GM12878 (cell line): ENCODE results near the gene VAT1.

Source experiments
- CEBPB ChIP-seq, 2 experiments: fragments of 150-350 bp in 1 of 2; IDR thresholded peaks; 2 replicates each; pipeline ENCODE4 v1.6.1; 2012 to 2014; ENCODE audit warnings: low read depth in 2 of 2, low read length in 2 of 2, borderline replicate concordance in 1 of 2, inconsistent platforms in 1 of 2
- EGR1 ChIP-seq, 2 experiments: IDR thresholded peaks; 1 replicate in 1 of 2; 2 replicates in 1 of 2; pipeline ENCODE4 v1.6.1; 2011 to 2012; ENCODE audit warnings: low read depth in 2 of 2, low read length in 2 of 2, borderline replicate concordance in 1 of 2, mild to moderate bottlenecking in 1 of 2, moderate library complexity in 1 of 2
- POLR2A ChIP-seq: IDR thresholded peaks from 2 replicates; pipeline ENCODE4 v1.6.1; 2011; ENCODE audit warnings: low read depth, mild to moderate bottlenecking, low read length
- POLR2AphosphoS2 ChIP-seq: IDR thresholded peaks from 2 replicates; pipeline ENCODE4 v1.6.1; 2011; ENCODE audit warnings: low read depth, mild to moderate bottlenecking, low read length, improper control_type of control experiment, moderate library complexity
- SREBF2 ChIP-seq: IDR thresholded peaks from 2 replicates; pipeline ENCODE4 v1.6.1; 2012; ENCODE audit warnings: mild to moderate bottlenecking, low read length
- TF ChIP-seq, protein P1 (sequence below), 3 experiments: IDR thresholded peaks in 2 of 3; conservative IDR thresholded peaks in 1 of 3; 2 replicates each; pipeline ENCODE4 v1.5.1; 2011; ENCODE audit warnings: low read depth in 3 of 3, low read length in 3 of 3, mild to moderate bottlenecking in 3 of 3, control low read depth in 2 of 3, moderate library complexity in 2 of 3, inconsistent platforms in 1 of 3, mixed read lengths in 1 of 3; ENCODE audit not compliant: control insufficient read depth in 2 of 3, insufficient read depth in 1 of 3; ENCODE audit errors: extremely low read depth in 1 of 3
- TF ChIP-seq, protein P2 (sequence below): fragments of 150-350 bp; IDR thresholded peaks from 2 replicates; pipeline ENCODE4 v1.6.1; 2016; ENCODE audit warnings: low read depth, low read length
- TF ChIP-seq, protein P3 (sequence below): IDR thresholded peaks from 2 replicates; pipeline ENCODE4 v1.6.1; 2012; ENCODE audit warnings: low read depth, low read length, improper control_type of control experiment
- TF ChIP-seq, protein P4 (sequence below): fragments of 450-650 bp; IDR thresholded peaks from 2 replicates; pipeline ENCODE4 v1.6.1; 2017; ENCODE audit warnings: antibody characterized with exemption, mild to moderate bottlenecking, moderate library complexity

DNA sequence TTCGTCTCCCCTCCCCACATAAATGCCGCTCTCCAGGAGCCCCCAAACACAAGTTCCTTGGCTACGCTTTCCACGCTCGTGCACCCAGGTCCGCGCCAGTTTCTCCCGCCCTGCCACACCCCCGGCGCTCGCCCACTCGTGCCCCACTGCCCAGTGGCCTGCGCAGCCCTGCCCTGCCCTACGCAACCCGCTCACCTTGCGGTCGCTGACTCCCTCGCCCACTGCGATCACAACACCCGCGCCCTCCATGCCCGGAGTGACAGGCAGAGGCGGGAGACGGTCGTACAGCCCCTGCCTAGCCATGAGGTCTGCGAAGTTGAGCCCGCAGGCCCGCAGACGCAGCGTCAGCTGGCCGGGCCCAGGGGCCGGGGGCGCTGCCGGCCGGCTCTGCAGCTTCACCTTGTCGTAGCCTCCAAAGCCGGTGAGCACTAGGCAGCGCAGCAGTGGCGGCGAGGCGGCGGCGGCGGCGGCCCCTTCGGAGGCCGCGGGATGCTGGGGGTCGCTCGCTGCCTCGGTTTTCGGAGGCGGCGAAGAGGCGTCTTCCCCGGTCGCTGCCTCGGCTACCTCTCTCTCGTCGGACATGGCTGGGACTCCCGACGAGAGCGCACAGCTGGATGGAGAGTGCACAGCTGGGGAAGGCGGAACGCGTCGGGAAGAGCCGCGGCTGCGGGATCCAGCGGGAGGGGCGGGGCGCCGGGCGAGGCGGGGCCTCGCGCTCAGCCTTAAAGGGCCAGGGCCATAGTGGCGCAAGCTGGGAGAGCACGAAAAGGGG is at the start of gene VAT1:
- TF ChIP-seq, protein P1, sequence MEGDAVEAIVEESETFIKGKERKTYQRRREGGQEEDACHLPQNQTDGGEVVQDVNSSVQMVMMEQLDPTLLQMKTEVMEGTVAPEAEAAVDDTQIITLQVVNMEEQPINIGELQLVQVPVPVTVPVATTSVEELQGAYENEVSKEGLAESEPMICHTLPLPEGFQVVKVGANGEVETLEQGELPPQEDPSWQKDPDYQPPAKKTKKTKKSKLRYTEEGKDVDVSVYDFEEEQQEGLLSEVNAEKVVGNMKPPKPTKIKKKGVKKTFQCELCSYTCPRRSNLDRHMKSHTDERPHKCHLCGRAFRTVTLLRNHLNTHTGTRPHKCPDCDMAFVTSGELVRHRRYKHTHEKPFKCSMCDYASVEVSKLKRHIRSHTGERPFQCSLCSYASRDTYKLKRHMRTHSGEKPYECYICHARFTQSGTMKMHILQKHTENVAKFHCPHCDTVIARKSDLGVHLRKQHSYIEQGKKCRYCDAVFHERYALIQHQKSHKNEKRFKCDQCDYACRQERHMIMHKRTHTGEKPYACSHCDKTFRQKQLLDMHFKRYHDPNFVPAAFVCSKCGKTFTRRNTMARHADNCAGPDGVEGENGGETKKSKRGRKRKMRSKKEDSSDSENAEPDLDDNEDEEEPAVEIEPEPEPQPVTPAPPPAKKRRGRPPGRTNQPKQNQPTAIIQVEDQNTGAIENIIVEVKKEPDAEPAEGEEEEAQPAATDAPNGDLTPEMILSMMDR (IDR thresholded peaks at IDR 0.05 in 2 of 3, conservative IDR thresholded peaks at IDR 0.05 in 1 of 3; ENCODE audit: control insufficient read depth in 2 of 3, extremely low read depth in 1 of 3, insufficient read depth in 1 of 3, low read depth in 3 of 3, low read length in 3 of 3), result no peak
- TF ChIP-seq EGR1 (IDR thresholded peaks at IDR 0.05; ENCODE audit: borderline replicate concordance in 1 of 2, low read depth in 2 of 2, low read length in 2 of 2) (peak in 1 of 2 experiments; percentile 26; a peak in 1 of 3 replicates), SREBF2 (no peak), POLR2AphosphoS2 (no peak), POLR2A (peak; percentile 31), CEBPB (IDR thresholded peaks at IDR 0.05; ENCODE audit: borderline replicate concordance in 1 of 2, low read depth in 2 of 2, low read length in 2 of 2) (no peak)
- TF ChIP-seq, protein P2, sequence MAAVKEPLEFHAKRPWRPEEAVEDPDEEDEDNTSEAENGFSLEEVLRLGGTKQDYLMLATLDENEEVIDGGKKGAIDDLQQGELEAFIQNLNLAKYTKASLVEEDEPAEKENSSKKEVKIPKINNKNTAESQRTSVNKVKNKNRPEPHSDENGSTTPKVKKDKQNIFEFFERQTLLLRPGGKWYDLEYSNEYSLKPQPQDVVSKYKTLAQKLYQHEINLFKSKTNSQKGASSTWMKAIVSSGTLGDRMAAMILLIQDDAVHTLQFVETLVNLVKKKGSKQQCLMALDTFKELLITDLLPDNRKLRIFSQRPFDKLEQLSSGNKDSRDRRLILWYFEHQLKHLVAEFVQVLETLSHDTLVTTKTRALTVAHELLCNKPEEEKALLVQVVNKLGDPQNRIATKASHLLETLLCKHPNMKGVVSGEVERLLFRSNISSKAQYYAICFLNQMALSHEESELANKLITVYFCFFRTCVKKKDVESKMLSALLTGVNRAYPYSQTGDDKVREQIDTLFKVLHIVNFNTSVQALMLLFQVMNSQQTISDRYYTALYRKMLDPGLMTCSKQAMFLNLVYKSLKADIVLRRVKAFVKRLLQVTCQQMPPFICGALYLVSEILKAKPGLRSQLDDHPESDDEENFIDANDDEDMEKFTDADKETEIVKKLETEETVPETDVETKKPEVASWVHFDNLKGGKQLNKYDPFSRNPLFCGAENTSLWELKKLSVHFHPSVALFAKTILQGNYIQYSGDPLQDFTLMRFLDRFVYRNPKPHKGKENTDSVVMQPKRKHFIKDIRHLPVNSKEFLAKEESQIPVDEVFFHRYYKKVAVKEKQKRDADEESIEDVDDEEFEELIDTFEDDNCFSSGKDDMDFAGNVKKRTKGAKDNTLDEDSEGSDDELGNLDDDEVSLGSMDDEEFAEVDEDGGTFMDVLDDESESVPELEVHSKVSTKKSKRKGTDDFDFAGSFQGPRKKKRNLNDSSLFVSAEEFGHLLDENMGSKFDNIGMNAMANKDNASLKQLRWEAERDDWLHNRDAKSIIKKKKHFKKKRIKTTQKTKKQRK, result no peak
- TF ChIP-seq, protein P3, sequence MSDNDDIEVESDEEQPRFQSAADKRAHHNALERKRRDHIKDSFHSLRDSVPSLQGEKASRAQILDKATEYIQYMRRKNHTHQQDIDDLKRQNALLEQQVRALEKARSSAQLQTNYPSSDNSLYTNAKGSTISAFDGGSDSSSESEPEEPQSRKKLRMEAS, result no peak; the same call in 1 of the 2 replicates
- TF ChIP-seq, protein P4, sequence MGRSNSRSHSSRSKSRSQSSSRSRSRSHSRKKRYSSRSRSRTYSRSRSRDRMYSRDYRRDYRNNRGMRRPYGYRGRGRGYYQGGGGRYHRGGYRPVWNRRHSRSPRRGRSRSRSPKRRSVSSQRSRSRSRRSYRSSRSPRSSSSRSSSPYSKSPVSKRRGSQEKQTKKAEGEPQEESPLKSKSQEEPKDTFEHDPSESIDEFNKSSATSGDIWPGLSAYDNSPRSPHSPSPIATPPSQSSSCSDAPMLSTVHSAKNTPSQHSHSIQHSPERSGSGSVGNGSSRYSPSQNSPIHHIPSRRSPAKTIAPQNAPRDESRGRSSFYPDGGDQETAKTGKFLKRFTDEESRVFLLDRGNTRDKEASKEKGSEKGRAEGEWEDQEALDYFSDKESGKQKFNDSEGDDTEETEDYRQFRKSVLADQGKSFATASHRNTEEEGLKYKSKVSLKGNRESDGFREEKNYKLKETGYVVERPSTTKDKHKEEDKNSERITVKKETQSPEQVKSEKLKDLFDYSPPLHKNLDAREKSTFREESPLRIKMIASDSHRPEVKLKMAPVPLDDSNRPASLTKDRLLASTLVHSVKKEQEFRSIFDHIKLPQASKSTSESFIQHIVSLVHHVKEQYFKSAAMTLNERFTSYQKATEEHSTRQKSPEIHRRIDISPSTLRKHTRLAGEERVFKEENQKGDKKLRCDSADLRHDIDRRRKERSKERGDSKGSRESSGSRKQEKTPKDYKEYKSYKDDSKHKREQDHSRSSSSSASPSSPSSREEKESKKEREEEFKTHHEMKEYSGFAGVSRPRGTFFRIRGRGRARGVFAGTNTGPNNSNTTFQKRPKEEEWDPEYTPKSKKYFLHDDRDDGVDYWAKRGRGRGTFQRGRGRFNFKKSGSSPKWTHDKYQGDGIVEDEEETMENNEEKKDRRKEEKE, result no peak
